Trophoblast cell (in vitro differentiated cells and primary cell): ENCODE results near the gene SNX15.

Experiments used
- DNase-seq, 2 donors: peaks; one replicate each; pipeline ENCODE4 v3.0.0-alpha.2; 2016
- H2AFZ ChIP-seq: 2 replicates; pipeline ENCODE4 v1.6.1; 2013; ENCODE audit warnings: low read length, moderate library complexity, mild to moderate bottlenecking; ENCODE audit not compliant: insufficient read depth, poor library complexity
- H2AK5ac ChIP-seq: 2 replicates; pipeline ENCODE4 v1.6.1; 2013; ENCODE audit warnings: mild to moderate bottlenecking, low read length
- H2BK120ac ChIP-seq: 2 replicates; pipeline ENCODE4 v1.6.1; 2013; ENCODE audit warnings: low read length, mild to moderate bottlenecking, moderate library complexity; ENCODE audit not compliant: insufficient read depth, poor library complexity
- H2BK12ac ChIP-seq: 2 replicates; pipeline ENCODE4 v1.6.1; 2013; ENCODE audit warnings: mild to moderate bottlenecking, low read length, moderate library complexity
- H2BK5ac ChIP-seq: 2 replicates; pipeline ENCODE4 v1.6.1; 2013; ENCODE audit warnings: low read length, low read depth, moderate library complexity, mild to moderate bottlenecking; ENCODE audit not compliant: poor library complexity
- H3K14ac ChIP-seq: 2 replicates; pipeline ENCODE4 v1.6.1; 2013; ENCODE audit warnings: mild to moderate bottlenecking, low read length
- H3K18ac ChIP-seq: 2 replicates; pipeline ENCODE4 v1.6.1; 2013; ENCODE audit warnings: mild to moderate bottlenecking, low read length
- H3K23ac ChIP-seq: 2 replicates; pipeline ENCODE4 v1.6.1; 2013; ENCODE audit warnings: low read length
- H3K27ac ChIP-seq: 2 replicates; pipeline ENCODE4 v1.5.1; 2013; ENCODE audit warnings: low read depth, mild to moderate bottlenecking, inconsistent platforms, low read length, moderate library complexity
- H3K27me3 ChIP-seq: 2 replicates; pipeline ENCODE4 v1.6.1; 2013; ENCODE audit warnings: inconsistent platforms, mild to moderate bottlenecking, low read length, moderate library complexity; ENCODE audit not compliant: insufficient read depth
- H3K36me3 ChIP-seq, 2 experiments: 1 replicate in 1 of 2; 2 replicates in 1 of 2; pipeline ENCODE4 v1.6.1; 2013; ENCODE audit warnings: low read length in 2 of 2, mild to moderate bottlenecking in 2 of 2, moderate library complexity in 1 of 2; ENCODE audit not compliant: insufficient read depth in 2 of 2, control insufficient read depth in 1 of 2
- H3K4ac ChIP-seq: 2 replicates; pipeline ENCODE4 v1.6.1; 2013; ENCODE audit warnings: low read depth, mild to moderate bottlenecking, low read length, moderate library complexity
- H3K4me1 ChIP-seq, 2 experiments: 1 replicate in 1 of 2; 2 replicates in 1 of 2; pipeline ENCODE4 v1.6.1; 2013; ENCODE audit warnings: low read length in 2 of 2, mild to moderate bottlenecking in 2 of 2, moderate library complexity in 1 of 2; ENCODE audit not compliant: insufficient read depth in 2 of 2, control insufficient read depth in 1 of 2
- H3K4me2 ChIP-seq: 2 replicates; pipeline ENCODE4 v1.6.1; 2013; ENCODE audit warnings: inconsistent platforms, mild to moderate bottlenecking, low read length, moderate library complexity
- H3K4me3 ChIP-seq: 2 replicates; pipeline ENCODE4 v1.5.1; 2013; ENCODE audit warnings: mild to moderate bottlenecking, low read depth, low read length, inconsistent platforms
- H3K79me1 ChIP-seq: one replicate; pipeline ENCODE4 v1.6.1; 2013; ENCODE audit warnings: low read length
- H3K79me2 ChIP-seq: 2 replicates; pipeline ENCODE4 v1.6.1; 2013; ENCODE audit warnings: low read length, mild to moderate bottlenecking; ENCODE audit not compliant: control insufficient read depth, insufficient read depth, poor library complexity
- H3K9ac ChIP-seq: 2 replicates; pipeline ENCODE4 v1.6.1; 2013; ENCODE audit warnings: mild to moderate bottlenecking, low read length
- H3K9me3 ChIP-seq: 2 replicates; pipeline ENCODE4 v1.6.1; 2013; ENCODE audit warnings: low read depth, mild to moderate bottlenecking, control low read depth, inconsistent platforms, low read length; ENCODE audit not compliant: insufficient read depth
- H4K12ac ChIP-seq: 2 replicates; pipeline ENCODE4 v1.6.1; 2013; ENCODE audit warnings: low read depth, mild to moderate bottlenecking, low read length, moderate library complexity
- H4K8ac ChIP-seq: 2 replicates; pipeline ENCODE4 v1.6.1; 2013; ENCODE audit warnings: low read depth, mild to moderate bottlenecking, low read length, moderate library complexity
- H4K91ac ChIP-seq: one replicate; pipeline ENCODE4 v1.6.1; 2013; ENCODE audit warnings: low read depth, mild to moderate bottlenecking, low read length, moderate library complexity
- WGBS: extraction: QIAGEN DNeasy Blood & Tissue Kit; methylation state at CpG from one replicate; pipeline ENCODE4 v1.1.7; 2013; ENCODE audit warnings: missing lambda C conversion rate; ENCODE audit not compliant: insufficient read length, insufficient coverage; ENCODE audit errors: extremely low coverage; 5-methylcytosine and 5-hydroxymethylcytosine counted together

SNX15 gene

GRCh38 chr11:64998141-64998540, 29.1 kb upstream of the SNX15 start:
- Histone ChIP-seq H3K36me3 (no peaks in the 10 kb centered on the region), H2BK120ac (no peak overlapping the region), H3K4ac (no peak overlapping the region)

GRCh38 chr11:64998690-64999431, 28.4 kb upstream of the SNX15 start:
- H3K27ac ChIP-seq = no peak overlapping the region
- H2AK5ac ChIP-seq = no peak overlapping the region
- H3K27me3 ChIP-seq = no peaks in the 10 kb centered on the region
- WGBS = no CpG with 5 or more reads among the region's 9 CpGs
- no peak overlapping the region for H2BK5ac ChIP-seq
- no peaks in the 10 kb centered on the region for H3K9me3 ChIP-seq
- H3K14ac ChIP-seq = no peak overlapping the region
- H3K79me2 ChIP-seq = no peaks in the 10 kb centered on the region
- H3K36me3 ChIP-seq = no peaks in the 10 kb centered on the region
- H3K9ac ChIP-seq = no peak overlapping the region
- no peak overlapping the region for H2BK12ac ChIP-seq
- H3K4me2 ChIP-seq = no peak overlapping the region
- DNase-seq = no peak
- no peak overlapping the region for H4K91ac ChIP-seq
- H2AFZ ChIP-seq = no peak overlapping the region
- H4K12ac ChIP-seq = no peak overlapping the region
- no peak overlapping the region for H4K8ac ChIP-seq
- H3K4ac ChIP-seq = no peak overlapping the region
- no peak overlapping the region for H3K18ac ChIP-seq
- no peak overlapping the region for H3K4me3 ChIP-seq
- no peaks in the 10 kb centered on the region for H3K4me1 ChIP-seq
- no peak overlapping the region for H3K23ac ChIP-seq
- H3K79me1 ChIP-seq = no peaks in the 10 kb centered on the region
- H2BK120ac ChIP-seq = no peak overlapping the region

More at GRCh38 chr11:64998141-64998540, 29.1 kb upstream of the SNX15 start:
- H3K4me3 ChIP-seq = no peak overlapping the region
- no peaks in the 10 kb centered on the region for H3K79me1 ChIP-seq
- H3K9ac ChIP-seq = no peak overlapping the region
- H3K23ac ChIP-seq = no peak overlapping the region
- H3K4me2 ChIP-seq = no peak overlapping the region
- no peak overlapping the region for H3K14ac ChIP-seq
- no peak overlapping the region for H2BK5ac ChIP-seq
- H4K91ac ChIP-seq = no peak overlapping the region
- no peaks in the 10 kb centered on the region for H3K4me1 ChIP-seq
- WGBS = no CpG with 5 or more reads among the region's 1 CpG
- no peaks in the 10 kb centered on the region for H3K79me2 ChIP-seq
- H3K27ac ChIP-seq = no peak overlapping the region
- H2AFZ ChIP-seq = no peak overlapping the region
- H3K27me3 ChIP-seq = no peaks in the 10 kb centered on the region
- no peak overlapping the region for H4K8ac ChIP-seq
- no peaks in the 10 kb centered on the region for H3K9me3 ChIP-seq
- no peak overlapping the region for H3K18ac ChIP-seq
- DNase-seq = peak; percentile 76 to 94
- no peak overlapping the region for H4K12ac ChIP-seq
- no peak overlapping the region for H2AK5ac ChIP-seq
- no peak overlapping the region for H2BK12ac ChIP-seq

- Histone ChIP-seq H3K23ac (no peak overlapping the region), H3K9me3 (no peaks in the 10 kb centered on the region)
Measured at GRCh38 chr11:64999478-64999877, 27.8 kb upstream of the SNX15 start.

GRCh38 chr11:65002706-65003105, 24.5 kb upstream of the SNX15 start:
- Histone ChIP-seq H4K91ac (no peak overlapping the region), H2BK5ac (no peak overlapping the region), H3K4me1 (peaks cover 2 to 4% of the 10 kb centered on the region in 2 experiments), H3K9ac (no peak overlapping the region), H3K4me3 (no peak overlapping the region), H3K18ac (no peak overlapping the region), H3K9me3 (no peaks in the 10 kb centered on the region), H3K36me3 (no peaks in the 10 kb centered on the region), H3K23ac (no peak overlapping the region), H3K79me2 (no peaks in the 10 kb centered on the region), H3K27ac (no peak overlapping the region), H3K79me1 (no peaks in the 10 kb centered on the region), H2BK12ac (no peak overlapping the region), H3K27me3 (no peaks in the 10 kb centered on the region), H4K8ac (no peak overlapping the region), H3K14ac (no peak overlapping the region), H2AFZ (no peak overlapping the region), H2BK120ac (no peak overlapping the region), H4K12ac (no peak overlapping the region), H3K4ac (no peak overlapping the region), H3K4me2 (no peak overlapping the region), H2AK5ac (no peak overlapping the region)
- WGBS = no CpG with 5 or more reads among the region's 5 CpGs
- DNase-seq = no peak

More at GRCh38 chr11:64999478-64999877, 27.8 kb upstream of the SNX15 start:
- Histone ChIP-seq H2BK120ac (no peak overlapping the region), H3K36me3 (no peaks in the 10 kb centered on the region), H3K18ac (no peak overlapping the region), H3K27ac (no peak overlapping the region), H3K14ac (no peak overlapping the region), H4K8ac (no peak overlapping the region), H3K4me1 (no peaks in the 10 kb centered on the region), H3K9ac (no peak overlapping the region), H3K79me1 (no peaks in the 10 kb centered on the region), H3K4me3 (no peak overlapping the region), H3K4ac (no peak overlapping the region), H3K27me3 (no peaks in the 10 kb centered on the region), H3K4me2 (no peak overlapping the region), H2AFZ (no peak overlapping the region), H3K79me2 (no peaks in the 10 kb centered on the region), H2BK5ac (no peak overlapping the region), H2BK12ac (no peak overlapping the region), H4K12ac (no peak overlapping the region), H2AK5ac (no peak overlapping the region), H4K91ac (no peak overlapping the region)
- no CpG with 5 or more reads among the region's 1 CpG for WGBS
- DNase-seq = no peak
